Kidney (tissue), 14 donors: Measurements from ENCODE around the gene CHFR. TPM values are rescaled to one million over a fixed set of nuclear protein-coding genes. Genes with fewer than 3 reads are reported as not detected.

Experiments used
- DNase-seq, 5 donors: peaks; one replicate each; pipeline ENCODE4 v3.0.0-alpha.2; 2013 to 2020
- FAIRE-seq: peaks from 2 replicates; lab custom pipeline; 2012; peaks lifted over from hg19 to GRCh38; lab: Jason Lieb, UNC
- H3K27ac ChIP-seq, 2 donors: one replicate each; pipeline ENCODE4 v1.7.0; 2013; ENCODE audit warnings: low read depth in 2 of 2, low read length in 2 of 2, inconsistent platforms in 1 of 2
- H3K27me3 ChIP-seq: one replicate; pipeline ENCODE4 v1.7.1; 2013; ENCODE audit warnings: low read length, inconsistent platforms; ENCODE audit not compliant: control insufficient read depth, insufficient read depth
- H3K36me3 ChIP-seq, 3 donors: one replicate each; pipeline versions ENCODE4 v1.7.0 to v1.7.1; 2013; ENCODE audit warnings: low read length in 3 of 3, control low read depth in 1 of 3, inconsistent platforms in 1 of 3; ENCODE audit not compliant: insufficient read depth in 3 of 3, control insufficient read depth in 2 of 3
- H3K4me1 ChIP-seq, 3 donors: one replicate each; pipeline versions ENCODE4 v1.7.0 to v1.7.1; 2013; ENCODE audit warnings: low read length in 3 of 3, inconsistent platforms in 1 of 3, low read depth in 1 of 3; ENCODE audit not compliant: control insufficient read depth in 2 of 3, insufficient read depth in 2 of 3
- H3K4me3 ChIP-seq, 3 donors: one replicate each; pipeline versions ENCODE4 v1.7.0 to v1.8.1; 2013; ENCODE audit warnings: low read length in 3 of 3, control low read depth in 1 of 3, inconsistent platforms in 1 of 3
- H3K9ac ChIP-seq, 3 donors: one replicate each; pipeline versions ENCODE4 v1.7.0 to v1.7.1; 2013; ENCODE audit warnings: low read length in 3 of 3, control low read depth in 1 of 3, inconsistent platforms in 1 of 3
- H3K9me3 ChIP-seq, 3 donors: one replicate each; pipeline versions ENCODE4 v1.7.0 to v1.7.1; 2013; ENCODE audit warnings: low read length in 3 of 3, control low read depth in 1 of 3, inconsistent platforms in 1 of 3; ENCODE audit not compliant: control insufficient read depth in 2 of 3, insufficient read depth in 1 of 3
- CTCF ChIP-seq: IDR thresholded peaks from 3 replicates; pipeline ENCODE4 v1.5.1; 2012; ENCODE audit warnings: mild to moderate bottlenecking, moderate library complexity, borderline replicate concordance; ENCODE audit not compliant: insufficient read depth; ENCODE audit errors: extremely low read depth
- intact Hi-C: fragments of 100-400 bp; cut with DNase I; formaldehyde crosslinking; loops from one replicate; pipeline ENCODE4 v1.11.1; 2022
- polyA plus RNA-seq: library from polyadenylated mRNA; stranded (reverse); fragments of 350-450 nt; fragmentation: Illumina TruSeq; extraction: RNeasy Lipid Tissue Mini Kit (QIAGEN cat#74804); gene quantifications from one replicate; pipeline ENCODE4 v1.2.3, GENCODE V29; 2014; ENCODE audit warnings: low read depth, low replicate concordance; ENCODE audit not compliant: insufficient read depth
- total RNA-seq: library from RNA; stranded (reverse); fragmentation: NEBNext Ultra II Directional; extraction: Animal tissue kit (Norgen Biotek cat#: 25700); gene quantifications from one replicate; pipeline ENCODE4 v1.2.1, GENCODE V29; 2021
- donor health status: control.
- donor health status: control.
- donor health status: control.
- donor health status: control.
- donor health status: control.
- donor health status: DM: yes; HTN: yes; CAD: no.
- donor health status: Normal renal cell carcinoma (clear cell type).

The CHFR gene
- total and polyA plus RNA-seq, 2 donors from 2014 or later: 8.3 to 37.3 TPM

DNA sequence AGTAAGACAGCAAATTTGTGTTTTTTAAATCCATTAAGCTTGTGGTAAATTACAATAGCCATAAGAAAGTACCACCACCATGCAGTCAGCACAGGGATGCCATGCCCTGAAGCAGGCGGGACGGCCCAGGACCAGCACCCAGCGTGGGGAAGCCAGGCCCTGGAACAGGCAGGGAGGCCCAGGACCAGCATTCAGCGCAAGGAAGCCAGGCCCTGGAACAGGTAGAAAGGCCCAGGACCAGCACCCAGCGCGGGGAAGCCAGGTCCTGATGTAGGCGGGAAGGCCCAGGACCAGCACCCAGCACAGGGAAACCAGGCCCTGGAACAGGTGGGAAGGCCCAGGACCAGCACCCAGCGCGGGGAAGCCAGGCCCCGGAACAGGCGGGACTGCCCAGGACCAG, 13.2 kb downstream of the CHFR start:
- no peak overlapping the region for H3K27ac ChIP-seq
- H3K4me3 ChIP-seq: no peak overlapping the region
- no peaks in the 10 kb centered on the region for H3K27me3 ChIP-seq
- no peak for DNase-seq
- H3K4me1 ChIP-seq: no peaks in the 10 kb centered on the region
- H3K36me3 ChIP-seq: peaks cover 2 to 27% (median 24%) of the 10 kb centered on the region in 3 donors
- FAIRE-seq: no peak
- no peak overlapping the region for H3K9ac ChIP-seq
- intact Hi-C loops: no loop called here
- no peaks in the 10 kb centered on the region for H3K9me3 ChIP-seq
- no peak for TF ChIP-seq CTCF

DNA sequence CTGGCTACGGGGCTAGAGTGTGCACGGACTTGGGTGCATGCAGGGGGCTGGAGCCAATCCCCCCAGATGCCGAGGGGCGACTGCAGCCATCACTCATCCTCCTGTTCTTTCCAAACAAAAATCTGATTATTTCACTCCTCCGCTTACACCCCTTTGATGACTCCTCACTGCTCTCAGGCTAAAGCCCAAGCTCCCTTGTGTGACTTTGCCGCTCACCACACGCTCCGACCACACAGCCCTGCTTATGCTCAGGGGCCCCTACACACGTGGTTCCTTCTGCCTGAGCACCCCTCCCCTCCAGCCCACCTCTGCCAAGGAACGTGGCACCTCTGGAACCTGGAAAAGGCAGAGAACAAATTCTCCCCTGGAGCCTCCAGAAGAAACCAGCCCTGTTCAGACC, 13.7 kb downstream of the CHFR start:
- no peak for TF ChIP-seq CTCF
- no peak overlapping the region for H3K27ac ChIP-seq
- H3K27me3 ChIP-seq: no peaks in the 10 kb centered on the region
- no peaks in the 10 kb centered on the region for H3K9me3 ChIP-seq
- no peak overlapping the region for H3K9ac ChIP-seq
- H3K4me1 ChIP-seq: no peaks in the 10 kb centered on the region
- peak in 1 of 5 donors; percentile 24 for DNase-seq
- FAIRE-seq: no peak
- no peak overlapping the region for H3K4me3 ChIP-seq
- intact Hi-C loops: no loop called here
- peaks cover 2 to 27% (median 24%) of the 10 kb centered on the region in 3 donors for H3K36me3 ChIP-seq

- no peaks in the 10 kb centered on the region for H3K4me1 ChIP-seq
- no peak overlapping the region for H3K4me3 ChIP-seq
- intact Hi-C loops: no loop called here
- H3K36me3 ChIP-seq: peaks cover 2 to 27% (median 24%) of the 10 kb centered on the region in 3 donors
- H3K27me3 ChIP-seq: no peaks in the 10 kb centered on the region
- no peak overlapping the region for H3K27ac ChIP-seq
- H3K9ac ChIP-seq: no peak overlapping the region
- TF ChIP-seq CTCF: no peak
- H3K9me3 ChIP-seq: no peaks in the 10 kb centered on the region
- DNase-seq (peak in 1 of 5 donors; percentile 37), FAIRE-seq (no peak)
These were observed 14.4 kb downstream of the CHFR start for GRCh38 chr12:132872975-132873421.
